ENCODE results near the gene UBL5.
A peak's percentile ranks its signal among the peaks of the same experiment; 100 is the strongest.

UBL5 gene

DNA sequence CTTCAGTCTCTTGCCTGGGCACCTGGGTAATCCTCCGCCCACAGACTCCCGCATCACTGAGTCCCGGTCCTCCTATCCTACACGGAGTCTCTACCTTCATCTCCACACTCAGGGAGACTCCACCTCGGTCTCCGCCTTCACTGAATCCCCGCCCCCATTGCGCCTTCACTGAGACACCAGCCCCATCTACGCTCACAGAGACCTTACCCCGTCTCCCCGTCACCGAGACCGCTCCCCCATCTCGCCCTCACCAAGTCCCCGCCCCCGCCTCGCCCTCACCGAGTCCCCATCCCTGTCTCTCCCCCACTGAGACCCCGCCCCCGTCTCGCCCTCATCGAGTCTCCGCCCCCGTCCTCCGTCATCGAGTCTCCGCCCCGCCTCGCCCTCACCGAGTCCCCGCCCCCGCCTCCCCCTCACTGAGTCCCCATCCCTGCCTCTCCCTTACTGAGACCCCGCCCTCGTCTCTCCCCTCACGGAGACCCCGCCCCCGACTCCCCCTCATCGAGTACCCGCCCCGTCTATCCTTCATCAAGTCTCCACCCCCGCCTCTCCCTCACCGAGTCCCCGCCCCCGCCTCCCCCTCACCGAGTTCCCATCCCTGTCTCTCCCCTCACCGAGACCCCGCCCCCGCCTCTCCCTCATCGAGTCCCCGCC lies 36.0 kb upstream of the UBL5 start:
- Histone ChIP-seq H3K27ac (no peak overlapping the region), H3K27me3 (ENCODE audit: insufficient read depth, low read depth) (no peaks in the 10 kb centered on the region), H3K4me3 (IDR thresholded peaks at IDR 0.05; ENCODE audit: insufficient read depth, low read depth, low read length) (no peak overlapping the region), H4K20me1 (ENCODE audit: insufficient read depth) (no peaks in the 10 kb centered on the region), H3K36me3 (ENCODE audit: insufficient read depth) (no peaks in the 10 kb centered on the region), H2AFZ (ENCODE audit: low read depth) (peak overlapping the region; percentile 54), H3K4me2 (peak overlapping the region; percentile 54), H3K4me1 (ENCODE audit: low read depth, poor library complexity, severe bottlenecking) (peaks cover 18% of the 10 kb centered on the region), H3K79me2 (ENCODE audit: insufficient read depth, low read depth) (no peaks in the 10 kb centered on the region), H3K9ac (no peak overlapping the region)
- TF ChIP-seq, protein P1, sequence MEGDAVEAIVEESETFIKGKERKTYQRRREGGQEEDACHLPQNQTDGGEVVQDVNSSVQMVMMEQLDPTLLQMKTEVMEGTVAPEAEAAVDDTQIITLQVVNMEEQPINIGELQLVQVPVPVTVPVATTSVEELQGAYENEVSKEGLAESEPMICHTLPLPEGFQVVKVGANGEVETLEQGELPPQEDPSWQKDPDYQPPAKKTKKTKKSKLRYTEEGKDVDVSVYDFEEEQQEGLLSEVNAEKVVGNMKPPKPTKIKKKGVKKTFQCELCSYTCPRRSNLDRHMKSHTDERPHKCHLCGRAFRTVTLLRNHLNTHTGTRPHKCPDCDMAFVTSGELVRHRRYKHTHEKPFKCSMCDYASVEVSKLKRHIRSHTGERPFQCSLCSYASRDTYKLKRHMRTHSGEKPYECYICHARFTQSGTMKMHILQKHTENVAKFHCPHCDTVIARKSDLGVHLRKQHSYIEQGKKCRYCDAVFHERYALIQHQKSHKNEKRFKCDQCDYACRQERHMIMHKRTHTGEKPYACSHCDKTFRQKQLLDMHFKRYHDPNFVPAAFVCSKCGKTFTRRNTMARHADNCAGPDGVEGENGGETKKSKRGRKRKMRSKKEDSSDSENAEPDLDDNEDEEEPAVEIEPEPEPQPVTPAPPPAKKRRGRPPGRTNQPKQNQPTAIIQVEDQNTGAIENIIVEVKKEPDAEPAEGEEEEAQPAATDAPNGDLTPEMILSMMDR (conservative IDR thresholded peaks at IDR 0.05; ENCODE audit: low read depth, low read length) = no peak

DNA sequence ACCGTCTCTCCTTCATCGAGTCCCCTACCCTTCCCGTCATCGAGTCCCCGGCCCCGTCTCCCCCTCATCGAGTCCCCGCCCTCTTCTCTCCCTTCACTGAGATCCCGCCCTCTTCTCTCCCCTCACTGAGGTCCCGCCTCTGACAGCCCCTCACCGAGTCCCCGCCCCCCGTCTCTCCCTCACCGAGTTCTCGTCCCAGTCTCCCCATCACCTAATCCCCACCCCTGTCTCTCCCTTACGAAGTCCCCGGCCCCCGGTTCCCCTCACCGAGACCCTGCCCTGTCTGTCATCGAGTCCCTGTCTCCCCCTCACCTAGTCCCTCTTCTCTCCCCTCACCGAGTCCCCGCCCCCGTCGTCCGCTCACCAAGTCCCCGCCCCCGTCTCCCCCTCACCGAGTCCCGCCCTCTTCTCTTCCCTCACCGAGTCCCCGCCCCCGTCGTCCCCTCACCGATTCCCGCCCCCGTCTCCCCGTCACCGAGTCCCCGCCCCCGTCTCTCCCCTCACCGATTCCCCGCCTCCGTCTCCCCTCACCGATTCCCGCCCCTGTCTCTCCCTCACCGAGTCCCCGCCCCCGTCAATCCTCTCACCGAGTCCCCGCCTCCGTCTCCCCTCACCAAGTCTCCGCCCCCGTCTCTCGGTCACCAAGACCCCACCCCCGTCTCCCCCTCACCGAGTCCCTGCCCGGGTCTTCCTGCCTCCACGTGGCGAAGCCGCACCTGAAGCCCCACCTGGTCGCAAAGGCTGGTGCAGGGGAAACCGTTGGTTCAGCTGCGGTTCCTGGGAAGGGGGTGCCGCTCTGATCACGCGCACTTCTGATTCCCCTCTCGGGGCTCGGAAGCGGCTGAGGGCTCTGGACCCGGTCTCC lies 35.3 kb upstream of the UBL5 start:
- H3K27ac ChIP-seq = no peak overlapping the region; the same call in 1 of the 2 replicates
- no peaks in the 10 kb centered on the region for H3K36me3 ChIP-seq (ENCODE audit: insufficient read depth)
- peaks cover 19% of the 10 kb centered on the region for H3K4me1 ChIP-seq (ENCODE audit: low read depth, poor library complexity, severe bottlenecking)
- no peaks in the 10 kb centered on the region for H3K79me2 ChIP-seq (ENCODE audit: insufficient read depth, low read depth)
- H3K9ac ChIP-seq = peak overlapping the region; percentile 31; the same call in 1 of the 2 replicates
- no peaks in the 10 kb centered on the region for H3K27me3 ChIP-seq (ENCODE audit: insufficient read depth, low read depth)
- no peak overlapping the region for H3K4me3 ChIP-seq (IDR thresholded peaks at IDR 0.05; ENCODE audit: insufficient read depth, low read depth, low read length)
- TF ChIP-seq, protein P1 (conservative IDR thresholded peaks at IDR 0.05; ENCODE audit: low read depth, low read length) = no peak
- peak overlapping the region; percentile 76; the same call in 1 of the 2 replicates for H2AFZ ChIP-seq (ENCODE audit: low read depth)
- H4K20me1 ChIP-seq (ENCODE audit: insufficient read depth) = no peaks in the 10 kb centered on the region
- peak overlapping the region; percentile 51; the same call in 1 of the 2 replicates for H3K4me2 ChIP-seq

DNA sequence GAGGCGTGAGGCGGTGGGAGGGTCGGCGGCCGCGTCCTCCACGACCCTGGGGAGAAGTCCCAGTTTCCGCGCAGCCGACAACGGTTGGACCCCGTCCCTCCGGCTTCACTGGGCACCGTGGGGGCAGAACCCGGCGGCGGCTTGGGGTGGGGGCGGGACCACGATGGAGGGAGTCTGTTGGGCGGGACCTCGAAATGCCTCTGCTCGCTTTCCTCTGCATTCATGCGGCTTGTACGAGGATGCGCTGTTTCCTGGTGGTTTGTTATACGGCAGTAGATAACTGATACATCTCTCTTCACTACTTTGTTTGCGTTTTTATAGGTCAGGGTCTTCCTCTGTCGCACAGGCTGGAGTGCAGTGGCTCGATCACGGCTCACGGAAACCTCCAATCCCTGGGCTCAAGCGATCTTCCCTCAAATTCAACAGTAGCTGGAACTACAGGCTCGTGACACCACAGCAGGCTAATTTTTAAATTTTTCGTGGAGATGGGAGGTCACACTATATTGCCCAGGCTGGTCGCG lies 34.6 kb upstream of the UBL5 start:
- TF ChIP-seq, protein P1 (conservative IDR thresholded peaks at IDR 0.05; ENCODE audit: low read depth, low read length) = no peak
- no peak overlapping the region; the same call in 1 of the 2 replicates for H3K27ac ChIP-seq
- no peaks in the 10 kb centered on the region for H3K79me2 ChIP-seq (ENCODE audit: insufficient read depth, low read depth)
- H3K4me2 ChIP-seq = peak overlapping the region; percentile 51; the same call in 1 of the 2 replicates
- no peaks in the 10 kb centered on the region for H3K27me3 ChIP-seq (ENCODE audit: insufficient read depth, low read depth)
- peak overlapping the region; percentile 76; the same call in 1 of the 2 replicates for H2AFZ ChIP-seq (ENCODE audit: low read depth)
- H3K4me3 ChIP-seq (IDR thresholded peaks at IDR 0.05; ENCODE audit: insufficient read depth, low read depth, low read length) = no peak overlapping the region
- peaks cover 19% of the 10 kb centered on the region for H3K4me1 ChIP-seq (ENCODE audit: low read depth, poor library complexity, severe bottlenecking)
- no peaks in the 10 kb centered on the region for H4K20me1 ChIP-seq (ENCODE audit: insufficient read depth)
- no peaks in the 10 kb centered on the region for H3K36me3 ChIP-seq (ENCODE audit: insufficient read depth)
- peak overlapping the region; percentile 31; the same call in 1 of the 2 replicates for H3K9ac ChIP-seq

DNA sequence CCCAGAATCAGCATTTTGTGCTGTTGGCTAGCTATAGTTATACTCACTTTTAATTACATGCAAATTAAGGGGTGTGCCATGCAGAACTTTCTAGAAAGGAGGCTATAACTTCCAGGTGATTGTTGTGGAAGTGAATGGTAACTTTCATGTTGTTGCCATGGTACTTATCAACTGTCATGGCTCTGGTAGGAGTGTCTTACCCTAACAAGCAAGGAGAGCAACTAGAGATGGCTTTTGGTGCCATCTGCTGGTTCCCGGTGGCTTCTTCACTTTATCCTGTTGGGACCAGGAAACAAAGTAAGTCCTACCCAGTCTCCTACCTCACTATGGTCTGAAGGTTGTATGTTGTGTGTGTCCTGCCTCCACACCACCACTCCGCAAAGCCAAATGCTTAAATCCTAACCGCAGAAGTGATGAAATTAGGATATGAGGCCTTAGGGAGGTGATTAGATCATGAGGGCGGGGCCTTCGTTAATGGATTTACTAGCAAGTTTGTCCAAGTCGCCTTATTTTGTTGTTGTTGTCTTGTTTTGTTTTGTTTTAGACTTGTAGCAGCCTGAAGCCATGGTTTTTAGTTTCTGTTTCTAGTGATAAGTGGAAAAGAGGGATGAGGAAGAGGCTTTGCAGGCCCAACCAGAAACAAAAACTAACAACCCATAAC lies 31.5 kb upstream of the UBL5 start:
- TF ChIP-seq, protein P1 (conservative IDR thresholded peaks at IDR 0.05; ENCODE audit: low read depth, low read length) = peak; percentile 87
- H3K79me2 ChIP-seq (ENCODE audit: insufficient read depth, low read depth) = no peaks in the 10 kb centered on the region
- no peaks in the 10 kb centered on the region for H4K20me1 ChIP-seq (ENCODE audit: insufficient read depth)
- H2AFZ ChIP-seq (ENCODE audit: low read depth) = peak overlapping the region; percentile 48; the same call in 1 of the 2 replicates
- no peaks in the 10 kb centered on the region for H3K27me3 ChIP-seq (ENCODE audit: insufficient read depth, low read depth)
- no peak overlapping the region; the same call in 1 of the 2 replicates for H3K27ac ChIP-seq
- no peak overlapping the region for H3K4me3 ChIP-seq (IDR thresholded peaks at IDR 0.05; ENCODE audit: insufficient read depth, low read depth, low read length)
- no peak overlapping the region for H3K4me2 ChIP-seq
- H3K9ac ChIP-seq = no peak overlapping the region
- no peaks in the 10 kb centered on the region for H3K36me3 ChIP-seq (ENCODE audit: insufficient read depth)
- H3K4me1 ChIP-seq (ENCODE audit: low read depth, poor library complexity, severe bottlenecking) = peaks cover 13% of the 10 kb centered on the region
